ENCODE data around the gene SIL1. TPM values are rescaled to one million over a fixed set of nuclear protein-coding genes. Genes with fewer than 3 reads are reported as not detected.

The SIL1 gene
- total and polyA plus RNA-seq, 2 of the 13 experiments (the other 11 are each of a cell fraction or from before 2014, with no cell fraction given), result 26.0 to 30.0 TPM

DNA sequence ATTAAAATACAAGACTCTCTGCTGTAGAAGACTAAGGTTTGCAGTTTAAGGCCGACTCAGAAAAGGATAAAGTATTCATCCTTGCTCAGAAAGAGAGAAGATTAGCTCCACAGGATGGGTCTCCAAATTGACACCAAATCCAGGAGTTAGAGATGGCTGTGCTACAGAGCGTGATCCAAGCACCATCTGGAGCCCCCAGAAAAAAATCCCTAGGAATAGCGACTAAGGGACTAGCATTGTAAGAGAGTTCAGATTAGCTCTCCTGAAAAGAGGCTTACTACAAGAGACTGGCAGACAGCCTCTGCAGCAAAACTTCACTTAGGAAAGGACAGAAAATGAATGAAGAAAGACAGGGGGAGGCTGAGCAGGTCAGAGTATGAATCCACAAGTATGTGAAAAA lies 3.7 kb downstream of the SIL1 start:
- Histone ChIP-seq H3K79me2 (ENCODE audit: insufficient read depth, low read length) (peaks cover 9% of the 10 kb centered on the region), H3K9me3 (ENCODE audit: low read length) (no peaks in the 10 kb centered on the region), H3K4me3 (replicated peaks in 1 of 3; ENCODE audit: insufficient read depth in 1 of 3, low read depth in 2 of 3, low read length in 3 of 3) (no peak overlapping the region), H3K9ac (ENCODE audit: insufficient read depth, low read depth, low read length) (no peak overlapping the region), H3K27me3 (ENCODE audit: control insufficient read depth in 1 of 2, insufficient read depth in 2 of 2, low read length in 2 of 2) (peaks cover 0 to 5% of the 10 kb centered on the region in 2 experiments; a peak in 1 of 5 replicates), H4K20me1 (ENCODE audit: insufficient read depth, low read length) (no peaks in the 10 kb centered on the region), H3K27ac (ENCODE audit: extremely low read length, insufficient read depth, low read length) (no peak overlapping the region), H2AFZ (ENCODE audit: low read length) (no peak overlapping the region), H3K36me3 (replicated peaks in 1 of 2; ENCODE audit: control insufficient read depth in 1 of 2, insufficient read depth in 2 of 2, low read length in 2 of 2) (no peaks in the 10 kb centered on the region; a peak in 3 of 5 replicates), H3K4me2 (ENCODE audit: low read depth, low read length) (no peak overlapping the region), H3K4me1 (ENCODE audit: insufficient read depth, low read length) (peaks cover 26% of the 10 kb centered on the region)
- CTCF ChIA-PET (ENCODE audit: low intra/inter-chr PET ratio, low total read pairs), result no interaction called here
- no peak for DNase-seq (ENCODE audit: low spot score)
- intact Hi-C loops (cut with micrococcal nuclease; ENCODE audit: unreplicated experiment), result no loop called here
- TF ChIP-seq ZFP90 (CRISPR knock-in tag; IDR thresholded peaks at IDR 0.05; ENCODE audit: borderline replicate concordance) (no peak), NRL (CRISPR knock-in tag; IDR thresholded peaks at IDR 0.05; ENCODE audit: borderline replicate concordance) (no peak), PCBP1 (IDR thresholded peaks at IDR 0.05; ENCODE audit: borderline replicate concordance, low read depth, low read length) (no peak), IKZF4 (CRISPR knock-in tag; IDR thresholded peaks at IDR 0.05; ENCODE audit: borderline replicate concordance, low read depth, not compliant biosample characterization) (no peak)
- TF ChIP-seq, protein P1, sequence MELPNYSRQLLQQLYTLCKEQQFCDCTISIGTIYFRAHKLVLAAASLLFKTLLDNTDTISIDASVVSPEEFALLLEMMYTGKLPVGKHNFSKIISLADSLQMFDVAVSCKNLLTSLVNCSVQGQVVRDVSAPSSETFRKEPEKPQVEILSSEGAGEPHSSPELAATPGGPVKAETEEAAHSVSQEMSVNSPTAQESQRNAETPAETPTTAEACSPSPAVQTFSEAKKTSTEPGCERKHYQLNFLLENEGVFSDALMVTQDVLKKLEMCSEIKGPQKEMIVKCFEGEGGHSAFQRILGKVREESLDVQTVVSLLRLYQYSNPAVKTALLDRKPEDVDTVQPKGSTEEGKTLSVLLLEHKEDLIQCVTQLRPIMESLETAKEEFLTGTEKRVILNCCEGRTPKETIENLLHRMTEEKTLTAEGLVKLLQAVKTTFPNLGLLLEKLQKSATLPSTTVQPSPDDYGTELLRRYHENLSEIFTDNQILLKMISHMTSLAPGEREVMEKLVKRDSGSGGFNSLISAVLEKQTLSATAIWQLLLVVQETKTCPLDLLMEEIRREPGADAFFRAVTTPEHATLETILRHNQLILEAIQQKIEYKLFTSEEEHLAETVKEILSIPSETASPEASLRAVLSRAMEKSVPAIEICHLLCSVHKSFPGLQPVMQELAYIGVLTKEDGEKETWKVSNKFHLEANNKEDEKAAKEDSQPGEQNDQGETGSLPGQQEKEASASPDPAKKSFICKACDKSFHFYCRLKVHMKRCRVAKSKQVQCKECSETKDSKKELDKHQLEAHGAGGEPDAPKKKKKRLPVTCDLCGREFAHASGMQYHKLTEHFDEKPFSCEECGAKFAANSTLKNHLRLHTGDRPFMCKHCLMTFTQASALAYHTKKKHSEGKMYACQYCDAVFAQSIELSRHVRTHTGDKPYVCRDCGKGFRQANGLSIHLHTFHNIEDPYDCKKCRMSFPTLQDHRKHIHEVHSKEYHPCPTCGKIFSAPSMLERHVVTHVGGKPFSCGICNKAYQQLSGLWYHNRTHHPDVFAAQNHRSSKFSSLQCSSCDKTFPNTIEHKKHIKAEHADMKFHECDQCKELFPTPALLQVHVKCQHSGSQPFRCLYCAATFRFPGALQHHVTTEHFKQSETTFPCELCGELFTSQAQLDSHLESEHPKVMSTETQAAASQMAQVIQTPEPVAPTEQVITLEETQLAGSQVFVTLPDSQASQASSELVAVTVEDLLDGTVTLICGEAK (IDR thresholded peaks at IDR 0.05), result no peak
- TF ChIP-seq, protein P1 (CRISPR knock-in tag; IDR thresholded peaks at IDR 0.05), result no peak
- TF ChIP-seq, protein P2, sequence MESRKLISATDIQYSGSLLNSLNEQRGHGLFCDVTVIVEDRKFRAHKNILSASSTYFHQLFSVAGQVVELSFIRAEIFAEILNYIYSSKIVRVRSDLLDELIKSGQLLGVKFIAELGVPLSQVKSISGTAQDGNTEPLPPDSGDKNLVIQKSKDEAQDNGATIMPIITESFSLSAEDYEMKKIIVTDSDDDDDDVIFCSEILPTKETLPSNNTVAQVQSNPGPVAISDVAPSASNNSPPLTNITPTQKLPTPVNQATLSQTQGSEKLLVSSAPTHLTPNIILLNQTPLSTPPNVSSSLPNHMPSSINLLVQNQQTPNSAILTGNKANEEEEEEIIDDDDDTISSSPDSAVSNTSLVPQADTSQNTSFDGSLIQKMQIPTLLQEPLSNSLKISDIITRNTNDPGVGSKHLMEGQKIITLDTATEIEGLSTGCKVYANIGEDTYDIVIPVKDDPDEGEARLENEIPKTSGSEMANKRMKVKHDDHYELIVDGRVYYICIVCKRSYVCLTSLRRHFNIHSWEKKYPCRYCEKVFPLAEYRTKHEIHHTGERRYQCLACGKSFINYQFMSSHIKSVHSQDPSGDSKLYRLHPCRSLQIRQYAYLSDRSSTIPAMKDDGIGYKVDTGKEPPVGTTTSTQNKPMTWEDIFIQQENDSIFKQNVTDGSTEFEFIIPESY (CRISPR knock-in tag; IDR thresholded peaks at IDR 0.05), result no peak
- TF ChIP-seq, protein P3, sequence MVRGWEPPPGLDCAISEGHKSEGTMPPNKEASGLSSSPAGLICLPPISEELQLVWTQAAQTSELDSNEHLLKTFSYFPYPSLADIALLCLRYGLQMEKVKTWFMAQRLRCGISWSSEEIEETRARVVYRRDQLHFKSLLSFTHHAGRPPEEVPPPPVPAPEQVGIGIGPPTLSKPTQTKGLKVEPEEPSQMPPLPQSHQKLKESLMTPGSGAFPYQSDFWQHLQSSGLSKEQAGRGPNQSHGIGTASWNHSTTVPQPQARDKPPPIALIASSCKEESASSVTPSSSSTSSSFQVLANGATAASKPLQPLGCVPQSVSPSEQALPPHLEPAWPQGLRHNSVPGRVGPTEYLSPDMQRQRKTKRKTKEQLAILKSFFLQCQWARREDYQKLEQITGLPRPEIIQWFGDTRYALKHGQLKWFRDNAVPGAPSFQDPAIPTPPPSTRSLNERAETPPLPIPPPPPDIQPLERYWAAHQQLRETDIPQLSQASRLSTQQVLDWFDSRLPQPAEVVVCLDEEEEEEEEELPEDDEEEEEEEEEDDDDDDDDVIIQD (CRISPR knock-in tag; IDR thresholded peaks at IDR 0.05; ENCODE audit: low read depth), result no peak
- no peak for FAIRE-seq
- POLR2A ChIA-PET, result no interaction called here
- 98% methylated on average over 3 of the region's 3 CpGs for WGBS (ENCODE audit: low lambda C conversion rate)
- ATAC-seq, result no peak
- in situ Hi-C loops (cut with HindIII; ENCODE audit: extremely low pct_ligation_motif_present, low pct_unique_long_range_greater_than_20kb), result no loop called here
- no TSS peak for BruUV-seq (replicated peaks)
